Uterus (tissue), 2 donors: ENCODE measurements around the gene AGPAT2.

Experiments
- CTCF ChIP-seq, 4 experiments: fragments of 200-600 bp in 2 of 4; fragments of 450-650 bp in 2 of 4; sonication (generic) in 2 of 4; IDR thresholded peaks; one replicate each; pipeline ENCODE4 v1.5.1; 2016 to 2019; ENCODE audit warnings: antibody characterized with exemption in 4 of 4, mild to moderate bottlenecking in 2 of 4, moderate library complexity in 1 of 4
- POLR2A ChIP-seq, 2 donors: fragments of 450-650 bp; IDR thresholded peaks; one replicate each; pipeline ENCODE4 v1.6.1; 2016; ENCODE audit warnings: antibody characterized with exemption in 2 of 2, mild to moderate bottlenecking in 1 of 2, moderate library complexity in 1 of 2

DNA sequence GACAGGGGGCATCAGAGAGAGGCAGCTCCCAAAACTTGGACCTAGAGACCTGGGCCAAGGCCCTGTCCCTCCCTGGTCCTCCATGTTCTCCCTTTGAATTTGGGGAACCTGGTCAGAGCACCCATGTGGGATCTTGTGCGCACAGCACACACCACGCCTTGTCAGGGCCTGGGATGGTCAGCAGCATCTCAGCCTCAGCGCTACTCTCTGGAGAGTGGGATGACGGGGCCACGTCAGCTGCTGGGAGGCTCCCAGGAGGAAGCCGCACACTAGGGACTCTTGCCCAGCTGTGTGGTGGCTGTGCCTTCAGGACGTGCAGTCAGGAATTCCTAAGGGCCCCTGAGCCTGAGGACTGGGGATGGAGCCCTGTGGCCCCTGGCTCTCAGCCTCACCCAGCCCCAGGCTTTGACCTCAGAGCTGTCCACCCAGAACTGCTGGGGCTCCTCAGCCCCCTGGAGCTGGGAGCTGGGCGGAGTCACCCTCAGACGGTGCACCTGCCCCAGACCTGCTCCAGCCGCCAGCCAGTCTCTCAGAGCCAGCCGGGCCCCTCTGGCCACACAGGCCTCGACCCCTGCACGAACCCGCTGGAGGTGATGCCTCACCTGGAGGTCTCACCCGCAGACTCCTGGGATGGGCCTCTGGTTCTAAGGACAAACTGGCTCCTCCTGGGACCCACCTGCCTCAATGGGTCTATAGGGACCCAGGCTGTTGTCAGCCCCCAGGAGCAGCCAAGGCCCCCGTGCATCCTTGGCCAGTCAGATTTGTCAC, 62.9 kb downstream of the AGPAT2 start:
- no peak for TF ChIP-seq CTCF (IDR thresholded peaks at IDR 0.05)
- TF ChIP-seq POLR2A (IDR thresholded peaks at IDR 0.05): no peak
